ENCODE data around the gene NOX5. TPM values are rescaled to one million over a fixed set of nuclear protein-coding genes. Genes with fewer than 3 reads are reported as not detected.

The NOX5 gene
- total and polyA plus RNA-seq, 10 of the 15 experiments (the other 5 are each of a cell fraction or from before 2014, with no cell fraction given), result not detected

DNA sequence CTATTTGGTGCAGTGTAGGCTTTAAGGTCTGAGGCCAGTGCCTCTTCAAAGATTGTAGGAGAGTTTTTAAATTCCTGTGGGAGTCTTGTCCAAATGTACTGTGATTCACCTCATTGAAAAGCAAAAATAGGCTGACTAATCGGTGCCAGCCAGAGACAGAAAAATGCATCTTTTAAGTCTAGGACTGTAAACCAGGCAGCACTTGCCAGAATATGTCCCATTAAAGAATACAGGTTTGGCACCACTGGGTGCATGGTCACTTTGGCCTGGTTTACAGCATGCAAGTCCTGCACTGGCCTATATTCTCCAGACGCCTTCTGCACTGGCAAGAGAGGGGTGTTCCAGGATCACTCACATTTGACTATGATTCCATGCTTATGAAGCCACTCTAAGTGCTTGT lies 20.3 kb upstream of the NOX5 start:
- intact Hi-C loops (cut with micrococcal nuclease; ENCODE audit: unreplicated experiment), result no loop called here
- ChIA-PET RAD21 (ENCODE audit: unreplicated experiment) (no interaction called here), CTCF (no interaction called here), POLR2A (no interaction called here), SMC1A (ENCODE audit: uncharacterized antibody, unreplicated experiment) (no interaction called here)
- Histone ChIP-seq H3K4me1 (ENCODE audit: control insufficient read depth, insufficient read depth, low read length) (no peaks in the 10 kb centered on the region), H3K9ac (ENCODE audit: control insufficient read depth, insufficient read depth, low read length) (no peak overlapping the region), H3K27me3 (replicated peaks in 1 of 2; ENCODE audit: control insufficient read depth in 2 of 2, insufficient read depth in 2 of 2, low read length in 1 of 2) (no peaks in the 10 kb centered on the region; a peak in 2 of 4 replicates), H3K79me2 (ENCODE audit: control insufficient read depth, insufficient read depth, low read length) (no peaks in the 10 kb centered on the region), H2AFZ (ENCODE audit: control insufficient read depth, low read depth, low read length) (no peak overlapping the region), H3K36me3 (ENCODE audit: control insufficient read depth in 2 of 2, insufficient read depth in 2 of 2, low read length in 1 of 2) (no peaks in the 10 kb centered on the region), H3K27ac (ENCODE audit: control insufficient read depth, insufficient read depth) (no peak overlapping the region), H3K4me2 (ENCODE audit: control insufficient read depth, insufficient read depth) (no peak overlapping the region), H3K9me3 (replicated peaks; ENCODE audit: control insufficient read depth, insufficient read depth, low read length) (no peaks in the 10 kb centered on the region), H4K20me1 (ENCODE audit: control insufficient read depth, insufficient read depth) (no peaks in the 10 kb centered on the region), H3K4me3 (no peak overlapping the region)
- DNase-seq (ENCODE audit: low read depth, low spot score) (no peak), ATAC-seq (no peak), FAIRE-seq (no peak)
- in situ Hi-C loops (cut with MboI), result no loop called here
- TF ChIP-seq KLF5 (IDR thresholded peaks at IDR 0.05; ENCODE audit: partially characterized antibody), result no peak
- TF ChIP-seq ATF7 (IDR thresholded peaks at IDR 0.05; ENCODE audit: low read depth), result no peak
- TF ChIP-seq NR2C2 (IDR thresholded peaks at IDR 0.05; ENCODE audit: borderline replicate concordance, control insufficient read depth, insufficient read length, low read depth), result no peak
- no peak for TF ChIP-seq HDAC2 (IDR thresholded peaks at IDR 0.05)
- TF ChIP-seq RFX5 (IDR thresholded peaks at IDR 0.05; ENCODE audit: low read depth, low read length), result no peak
- TF ChIP-seq, protein P1, sequence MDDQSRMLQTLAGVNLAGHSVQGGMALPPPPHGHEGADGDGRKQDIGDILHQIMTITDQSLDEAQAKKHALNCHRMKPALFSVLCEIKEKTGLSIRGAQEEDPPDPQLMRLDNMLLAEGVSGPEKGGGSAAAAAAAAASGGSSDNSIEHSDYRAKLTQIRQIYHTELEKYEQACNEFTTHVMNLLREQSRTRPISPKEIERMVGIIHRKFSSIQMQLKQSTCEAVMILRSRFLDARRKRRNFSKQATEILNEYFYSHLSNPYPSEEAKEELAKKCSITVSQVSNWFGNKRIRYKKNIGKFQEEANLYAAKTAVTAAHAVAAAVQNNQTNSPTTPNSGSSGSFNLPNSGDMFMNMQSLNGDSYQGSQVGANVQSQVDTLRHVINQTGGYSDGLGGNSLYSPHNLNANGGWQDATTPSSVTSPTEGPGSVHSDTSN (IDR thresholded peaks at IDR 0.05; ENCODE audit: insufficient replicate concordance, low read depth, low read length), result no peak
- TF ChIP-seq CBX3 (IDR thresholded peaks at IDR 0.05; ENCODE audit: borderline replicate concordance, low read depth), result no peak
- no peak for TF ChIP-seq FOXK2 (IDR thresholded peaks at IDR 0.05)
- TF ChIP-seq SMARCA5 (IDR thresholded peaks at IDR 0.05), result no peak
- TF ChIP-seq, protein P2, sequence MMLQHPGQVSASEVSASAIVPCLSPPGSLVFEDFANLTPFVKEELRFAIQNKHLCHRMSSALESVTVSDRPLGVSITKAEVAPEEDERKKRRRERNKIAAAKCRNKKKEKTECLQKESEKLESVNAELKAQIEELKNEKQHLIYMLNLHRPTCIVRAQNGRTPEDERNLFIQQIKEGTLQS (IDR thresholded peaks at IDR 0.05; ENCODE audit: borderline replicate concordance, extremely low read depth, low read depth, low read length), result no peak
- no peak for TF ChIP-seq ZBED1 (IDR thresholded peaks at IDR 0.05; ENCODE audit: borderline replicate concordance)
- TF ChIP-seq CHD2 (IDR thresholded peaks at IDR 0.05; ENCODE audit: borderline replicate concordance, low read depth, low read length), result no peak
- no peak for TF ChIP-seq BHLHE40 (IDR thresholded peaks at IDR 0.05; ENCODE audit: borderline replicate concordance in 1 of 2, low read depth in 2 of 2, low read length in 1 of 2)
- no peak for TF ChIP-seq ZNF274 (IDR thresholded peaks at IDR 0.05; ENCODE audit: insufficient read depth, insufficient read length)
- TF ChIP-seq, protein P3, sequence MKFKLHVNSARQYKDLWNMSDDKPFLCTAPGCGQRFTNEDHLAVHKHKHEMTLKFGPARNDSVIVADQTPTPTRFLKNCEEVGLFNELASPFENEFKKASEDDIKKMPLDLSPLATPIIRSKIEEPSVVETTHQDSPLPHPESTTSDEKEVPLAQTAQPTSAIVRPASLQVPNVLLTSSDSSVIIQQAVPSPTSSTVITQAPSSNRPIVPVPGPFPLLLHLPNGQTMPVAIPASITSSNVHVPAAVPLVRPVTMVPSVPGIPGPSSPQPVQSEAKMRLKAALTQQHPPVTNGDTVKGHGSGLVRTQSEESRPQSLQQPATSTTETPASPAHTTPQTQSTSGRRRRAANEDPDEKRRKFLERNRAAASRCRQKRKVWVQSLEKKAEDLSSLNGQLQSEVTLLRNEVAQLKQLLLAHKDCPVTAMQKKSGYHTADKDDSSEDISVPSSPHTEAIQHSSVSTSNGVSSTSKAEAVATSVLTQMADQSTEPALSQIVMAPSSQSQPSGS (IDR thresholded peaks at IDR 0.05; ENCODE audit: low read length), result no peak
- no peak for TF ChIP-seq ZNF384 (IDR thresholded peaks at IDR 0.05; ENCODE audit: borderline replicate concordance, low read depth, low read length)
- no peak for TF ChIP-seq IRF4 (IDR thresholded peaks at IDR 0.05; ENCODE audit: low read depth, low read length)
- no peak for TF ChIP-seq ESRRA (IDR thresholded peaks at IDR 0.05; ENCODE audit: low read length)
- TF ChIP-seq, protein P4, sequence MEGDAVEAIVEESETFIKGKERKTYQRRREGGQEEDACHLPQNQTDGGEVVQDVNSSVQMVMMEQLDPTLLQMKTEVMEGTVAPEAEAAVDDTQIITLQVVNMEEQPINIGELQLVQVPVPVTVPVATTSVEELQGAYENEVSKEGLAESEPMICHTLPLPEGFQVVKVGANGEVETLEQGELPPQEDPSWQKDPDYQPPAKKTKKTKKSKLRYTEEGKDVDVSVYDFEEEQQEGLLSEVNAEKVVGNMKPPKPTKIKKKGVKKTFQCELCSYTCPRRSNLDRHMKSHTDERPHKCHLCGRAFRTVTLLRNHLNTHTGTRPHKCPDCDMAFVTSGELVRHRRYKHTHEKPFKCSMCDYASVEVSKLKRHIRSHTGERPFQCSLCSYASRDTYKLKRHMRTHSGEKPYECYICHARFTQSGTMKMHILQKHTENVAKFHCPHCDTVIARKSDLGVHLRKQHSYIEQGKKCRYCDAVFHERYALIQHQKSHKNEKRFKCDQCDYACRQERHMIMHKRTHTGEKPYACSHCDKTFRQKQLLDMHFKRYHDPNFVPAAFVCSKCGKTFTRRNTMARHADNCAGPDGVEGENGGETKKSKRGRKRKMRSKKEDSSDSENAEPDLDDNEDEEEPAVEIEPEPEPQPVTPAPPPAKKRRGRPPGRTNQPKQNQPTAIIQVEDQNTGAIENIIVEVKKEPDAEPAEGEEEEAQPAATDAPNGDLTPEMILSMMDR (IDR thresholded peaks at IDR 0.05 in 2 of 3, conservative IDR thresholded peaks at IDR 0.05 in 1 of 3; ENCODE audit: control insufficient read depth in 2 of 3, extremely low read depth in 1 of 3, insufficient read depth in 1 of 3, low read depth in 3 of 3, low read length in 3 of 3), result no peak
- 0% methylated on average over 2 of the region's 2 CpGs for WGBS (ENCODE audit: insufficient coverage, insufficient replicate concordance, low lambda C conversion rate, missing lambda C conversion rate)
- no TSS peak for BruUV-seq (replicated peaks)
